SK-N-SH (cell line): Measurements from ENCODE around the gene RFX4. TPM values are rescaled to one million over a fixed set of nuclear protein-coding genes. Genes with fewer than 3 reads are reported as not detected.

Experiments used
- CTCF ChIA-PET: fragments of 300-600, 350-600 bp; formaldehyde crosslinking; extraction: SDS; loops from one replicate; lab custom pipeline; 2021; lab: Yijun Ruan, JAX
- POLR2A ChIA-PET: fragments of 350-600 bp; sonication (Branson Sonifier 250); formaldehyde crosslinking; extraction: SDS; loops from one replicate; lab custom pipeline; 2020; ENCODE audit warnings: antibody characterized with exemption, inconsistent platforms; lab: Yijun Ruan, JAX
- DNase-seq: peaks from one replicate; pipeline ENCODE4 v3.0.0; 2012
- H2AFZ ChIP-seq: fragments of 200-600 bp; sonication (generic); 2 replicates; pipeline ENCODE4 v1.8.1; 2016; ENCODE audit warnings: antibody characterized with exemption, mild to moderate bottlenecking, low read depth
- H3F3A ChIP-seq: fragments of 200-600 bp; sonication (generic); replicated peaks from 2 replicates; pipeline ENCODE3; 2016; ENCODE audit warnings: antibody characterized with exemption, mild to moderate bottlenecking; ENCODE audit not compliant: insufficient read depth
- H3K27ac ChIP-seq, 2 experiments: fragments of 200-500 bp in 1 of 2; fragments of 200-600 bp in 1 of 2; sonication (Bioruptor generic) in 1 of 2; sonication (generic), shearing (Covaris generic) in 1 of 2; 2 replicates each; pipeline versions ENCODE4 v1.5.1 to v1.6.1; 2014 to 2016; ENCODE audit warnings: low read depth in 2 of 2, inconsistent platforms in 1 of 2, low read length in 1 of 2, mild to moderate bottlenecking in 1 of 2, mixed read lengths in 1 of 2
- H3K27me3 ChIP-seq: fragments of 200-600 bp; sonication (generic), shearing (Covaris generic); 2 replicates; pipeline ENCODE4 v1.6.1; 2016; ENCODE audit warnings: mixed run types; ENCODE audit not compliant: insufficient read depth
- H3K36me3 ChIP-seq, 2 experiments: fragments of 200-500 bp in 1 of 2; fragments of 200-600 bp in 1 of 2; sonication (Bioruptor generic) in 1 of 2; sonication (generic) in 1 of 2; replicated peaks in 1 of 2; 2 replicates each; pipeline versions ENCODE3 to v1.5.1; 2014 to 2016; ENCODE audit warnings: low read length in 1 of 2, mild to moderate bottlenecking in 1 of 2; ENCODE audit not compliant: insufficient read depth in 2 of 2, control insufficient read depth in 1 of 2
- H3K4me1 ChIP-seq, 2 experiments: fragments of 200-500 bp in 1 of 2; fragments of 200-600 bp in 1 of 2; sonication (Bioruptor generic) in 1 of 2; sonication (generic), shearing (Covaris generic) in 1 of 2; 2 replicates each; pipeline versions ENCODE4 v1.5.1 to v1.6.1; 2014 to 2016; ENCODE audit warnings: low read depth in 1 of 2, low read length in 1 of 2, mixed run types in 1 of 2; ENCODE audit not compliant: insufficient read depth in 2 of 2, control insufficient read depth in 1 of 2
- H3K4me2 ChIP-seq: fragments of 200-600 bp; sonication (generic), shearing (Covaris generic); 2 replicates; pipeline ENCODE4 v1.6.1; 2017; ENCODE audit warnings: mixed run types
- H3K4me3 ChIP-seq, 2 experiments: fragments of 200-500 bp in 1 of 2; fragments of 200-600 bp in 1 of 2; sonication (Bioruptor generic) in 1 of 2; sonication (generic), shearing (Covaris generic) in 1 of 2; 2 replicates each; pipeline versions ENCODE4 v1.5.1 to v1.8.1; 2014 to 2016; ENCODE audit warnings: low read depth in 2 of 2, inconsistent platforms in 1 of 2, low read length in 1 of 2, mild to moderate bottlenecking in 1 of 2, mixed read lengths in 1 of 2, moderate library complexity in 1 of 2
- H3K79me2 ChIP-seq: fragments of 200-600 bp; sonication (generic); 2 replicates; pipeline ENCODE4 v1.8.1; 2017; ENCODE audit warnings: mild to moderate bottlenecking; ENCODE audit not compliant: insufficient read depth
- H3K9ac ChIP-seq: fragments of 200-600 bp; sonication (generic); 2 replicates; pipeline ENCODE4 v1.6.1; 2017; ENCODE audit warnings: mixed run types
- H3K9me2 ChIP-seq: fragments of 200-600 bp; sonication (generic); 2 replicates; pipeline ENCODE4 v1.6.1; 2017; ENCODE audit warnings: mixed run types
- H3K9me3 ChIP-seq: fragments of 200-600 bp; sonication (generic); 2 replicates; pipeline ENCODE4 v1.6.1; 2017; ENCODE audit warnings: mixed run types, mild to moderate bottlenecking, moderate library complexity
- H4K20me1 ChIP-seq: fragments of 200-600 bp; sonication (generic); 2 replicates; pipeline ENCODE4 v1.6.1; 2017; ENCODE audit warnings: mild to moderate bottlenecking, mixed run types; ENCODE audit not compliant: insufficient read depth
- CHD2 ChIP-seq: fragments of 150-350 bp; IDR thresholded peaks from 2 replicates; pipeline ENCODE4 v1.6.1; 2018; ENCODE audit warnings: low read length; ENCODE audit not compliant: partially characterized antibody
- ELF1 ChIP-seq: IDR thresholded peaks from 2 replicates; pipeline ENCODE4 v1.4.0; 2012
- EP300 ChIP-seq, 2 experiments: IDR thresholded peaks; 2 replicates each; pipeline versions ENCODE4 v1.4.0 to v1.6.1; 2012; ENCODE audit warnings: borderline replicate concordance in 1 of 2, low read depth in 1 of 2, low read length in 1 of 2
- FOSL2 ChIP-seq: IDR thresholded peaks from 2 replicates; pipeline ENCODE4 v1.4.0; 2012; ENCODE audit warnings: low read depth, mild to moderate bottlenecking, moderate library complexity, borderline replicate concordance
- FOXJ3 ChIP-seq: sonication (generic); formaldehyde crosslinking; IDR thresholded peaks from 2 replicates; pipeline ENCODE4 v1.5.1; 2020; ENCODE audit warnings: mild to moderate bottlenecking, missing genetic modification reagents
- FOXM1 ChIP-seq: IDR thresholded peaks from 2 replicates; pipeline ENCODE4 v1.4.0; 2012; ENCODE audit warnings: low read depth, mild to moderate bottlenecking
- GATA2 ChIP-seq: sonication (generic); formaldehyde crosslinking; IDR thresholded peaks from 2 replicates; pipeline ENCODE4 v1.5.0; 2020; ENCODE audit warnings: mild to moderate bottlenecking, missing genetic modification reagents
- JUND ChIP-seq: IDR thresholded peaks from 2 replicates; pipeline ENCODE4 v1.4.0; 2012
- MEF2A ChIP-seq: IDR thresholded peaks from 2 replicates; pipeline ENCODE4 v1.4.0; 2012; ENCODE audit warnings: low read depth, borderline replicate concordance
- MXI1 ChIP-seq: IDR thresholded peaks from 2 replicates; pipeline ENCODE4 v1.6.1; 2012; ENCODE audit warnings: mild to moderate bottlenecking, low read depth, low read length, improper control_type of control experiment
- NFIC ChIP-seq: IDR thresholded peaks from 2 replicates; pipeline ENCODE4 v1.4.0; 2012; ENCODE audit warnings: borderline replicate concordance
- POLR2AphosphoS5 ChIP-seq: IDR thresholded peaks from 2 replicates; pipeline ENCODE4 v1.6.1; 2012; ENCODE audit warnings: low read depth, low read length
- RXRA ChIP-seq: IDR thresholded peaks from 2 replicates; pipeline ENCODE4 v1.4.0; 2012; ENCODE audit warnings: low read depth, mild to moderate bottlenecking, borderline replicate concordance
- SIN3A ChIP-seq: IDR thresholded peaks from 2 replicates; pipeline ENCODE4 v1.6.1; 2012; ENCODE audit warnings: low read depth, mild to moderate bottlenecking, low read length, moderate library complexity, borderline replicate concordance
- TAF1 ChIP-seq: IDR thresholded peaks from 2 replicates; pipeline ENCODE4 v1.6.1; 2012; ENCODE audit warnings: low read depth, mild to moderate bottlenecking, low read length, moderate library complexity, borderline replicate concordance
- TEAD4 ChIP-seq: IDR thresholded peaks from 2 replicates; pipeline ENCODE4 v1.4.0; 2012; ENCODE audit warnings: mild to moderate bottlenecking, borderline replicate concordance; ENCODE audit not compliant: insufficient read depth
- WGBS: methylation state at CpG from one replicate; pipeline ENCODE4 v1.1.6; 2017; ENCODE audit warnings: low lambda C conversion rate; 5-methylcytosine and 5-hydroxymethylcytosine counted together
- polyA plus RNA-seq, 3 experiments: library from polyadenylated mRNA; depleted of rRNA; stranded (reverse); fragments of >200 nt; gene quantifications; 2 replicates each; pipeline ENCODE4 v1.2.3, GENCODE V29; 2012
- TF ChIP-seq, protein P1 (sequence below): fragments of 200-600 bp; sonication (generic); IDR thresholded peaks from 2 replicates; pipeline ENCODE4 v1.6.1; 2017; ENCODE audit warnings: antibody characterized with exemption, mild to moderate bottlenecking, moderate library complexity
- TF ChIP-seq, protein P2 (sequence below): IDR thresholded peaks from 2 replicates; pipeline ENCODE4; 2012

RFX4 gene
- polyA plus RNA-seq, 1 of the 3 experiments (the other 2 are of a cell fraction) = not detected

GRCh38 chr12:106598003-106598402 lies 15.2 kb downstream of the RFX4 start:
- 35% methylated on average over 5 of the region's 5 CpGs for whole genome bisulfite sequencing
- H3K9me2 ChIP-seq = no peaks in the 10 kb centered on the region
- no peaks in the 10 kb centered on the region for H3K36me3 ChIP-seq
- TF ChIP-seq FOSL2 = peak; percentile 6; the same call in 1 of the 2 replicates
- TF ChIP-seq FOXJ3 (CRISPR knock-in tag) = no peak
- no peaks in the 10 kb centered on the region; the same call in none of the 2 replicates for H3K27me3 ChIP-seq
- H3K4me1 ChIP-seq = no peaks in the 10 kb centered on the region
- ChIA-PET POLR2A (no interaction called here), CTCF (no interaction called here)
- H3K9me3 ChIP-seq = no peaks in the 10 kb centered on the region
- no peak overlapping the region for H3K9ac ChIP-seq
- no peaks in the 10 kb centered on the region for H3K79me2 ChIP-seq
- no peak for DNase-seq
- H3K27ac ChIP-seq = no peak overlapping the region
- H3F3A ChIP-seq = no peaks in the 10 kb centered on the region
- no peak overlapping the region for H3K4me2 ChIP-seq
- H4K20me1 ChIP-seq = no peaks in the 10 kb centered on the region
- H2AFZ ChIP-seq = no peak overlapping the region
- no peak overlapping the region for H3K4me3 ChIP-seq

DNA sequence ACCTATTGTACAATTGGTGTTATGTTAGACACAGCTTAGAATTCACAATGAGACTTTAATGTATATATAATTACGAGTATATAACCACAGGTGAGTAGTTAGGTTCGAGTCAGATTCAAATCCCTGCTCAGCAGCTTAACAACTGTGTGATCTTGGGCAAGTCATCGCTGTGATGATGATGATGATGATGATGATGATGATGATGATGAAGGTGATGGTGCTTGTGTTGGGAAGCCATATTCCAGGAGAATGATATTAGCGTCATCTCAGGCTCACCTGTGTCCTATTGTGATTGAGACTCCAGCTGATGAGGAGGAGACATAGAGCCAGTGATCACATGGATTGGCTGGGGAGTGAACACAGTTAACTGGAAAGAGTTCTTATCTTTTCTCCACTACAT lies 16.5 kb downstream of the RFX4 start:
- Histone ChIP-seq H3K4me1 (no peaks in the 10 kb centered on the region), H3K79me2 (no peaks in the 10 kb centered on the region), H3K9me3 (no peaks in the 10 kb centered on the region), H3K9ac (no peak overlapping the region), H2AFZ (no peak overlapping the region), H3K9me2 (no peaks in the 10 kb centered on the region), H3K4me3 (no peak overlapping the region), H3K27ac (no peak overlapping the region), H3K4me2 (no peak overlapping the region), H3F3A (no peaks in the 10 kb centered on the region), H3K36me3 (no peaks in the 10 kb centered on the region), H3K27me3 (no peaks in the 10 kb centered on the region; the same call in 1 of the 2 replicates), H4K20me1 (no peaks in the 10 kb centered on the region)
- TF ChIP-seq MEF2A = no peak
- TF ChIP-seq NFIC = no peak
- no peak for TF ChIP-seq TAF1
- no peak for TF ChIP-seq POLR2AphosphoS5
- no peak for TF ChIP-seq RXRA
- no peak for TF ChIP-seq GATA2 (CRISPR knock-in tag)
- no peak for TF ChIP-seq SIN3A
- TF ChIP-seq, protein P1, sequence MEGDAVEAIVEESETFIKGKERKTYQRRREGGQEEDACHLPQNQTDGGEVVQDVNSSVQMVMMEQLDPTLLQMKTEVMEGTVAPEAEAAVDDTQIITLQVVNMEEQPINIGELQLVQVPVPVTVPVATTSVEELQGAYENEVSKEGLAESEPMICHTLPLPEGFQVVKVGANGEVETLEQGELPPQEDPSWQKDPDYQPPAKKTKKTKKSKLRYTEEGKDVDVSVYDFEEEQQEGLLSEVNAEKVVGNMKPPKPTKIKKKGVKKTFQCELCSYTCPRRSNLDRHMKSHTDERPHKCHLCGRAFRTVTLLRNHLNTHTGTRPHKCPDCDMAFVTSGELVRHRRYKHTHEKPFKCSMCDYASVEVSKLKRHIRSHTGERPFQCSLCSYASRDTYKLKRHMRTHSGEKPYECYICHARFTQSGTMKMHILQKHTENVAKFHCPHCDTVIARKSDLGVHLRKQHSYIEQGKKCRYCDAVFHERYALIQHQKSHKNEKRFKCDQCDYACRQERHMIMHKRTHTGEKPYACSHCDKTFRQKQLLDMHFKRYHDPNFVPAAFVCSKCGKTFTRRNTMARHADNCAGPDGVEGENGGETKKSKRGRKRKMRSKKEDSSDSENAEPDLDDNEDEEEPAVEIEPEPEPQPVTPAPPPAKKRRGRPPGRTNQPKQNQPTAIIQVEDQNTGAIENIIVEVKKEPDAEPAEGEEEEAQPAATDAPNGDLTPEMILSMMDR = no peak
- DNase-seq = no peak
- POLR2A ChIA-PET = no interaction called here
- 48% methylated on average over 4 of the region's 4 CpGs for WGBS
- CTCF ChIA-PET = no interaction called here

- H3K79me2 ChIP-seq = no peaks in the 10 kb centered on the region
- H3K4me3 ChIP-seq = no peak overlapping the region
- no peaks in the 10 kb centered on the region for H4K20me1 ChIP-seq
- ChIA-PET CTCF (interaction anchor here (0.6 kb wide), 1 partner anchor 398 kb away, joined by 4 read pairs; no protein-coding TSS in a partner anchor), POLR2A (no interaction called here)
- no peaks in the 10 kb centered on the region for H3F3A ChIP-seq
- H3K4me2 ChIP-seq = no peak overlapping the region
- H3K9ac ChIP-seq = no peak overlapping the region
- H3K27me3 ChIP-seq = no peaks in the 10 kb centered on the region; the same call in 1 of the 2 replicates
- WGBS = 57% methylated on average over 5 of the region's 5 CpGs
- no peaks in the 10 kb centered on the region for H3K36me3 ChIP-seq
- H3K4me1 ChIP-seq = no peaks in the 10 kb centered on the region
- H2AFZ ChIP-seq = no peak overlapping the region
- H3K27ac ChIP-seq = no peak overlapping the region
- no peaks in the 10 kb centered on the region for H3K9me2 ChIP-seq
- DNase-seq = no peak
- TF ChIP-seq GATA2 (CRISPR knock-in tag) (no peak), MXI1 (no peak), JUND (no peak), FOXM1 (no peak), CHD2 (no peak), MEF2A (no peak), TEAD4 (no peak), RXRA (no peak), EP300 (IDR thresholded peaks at IDR 0.05; ENCODE audit: borderline replicate concordance in 1 of 2, low read depth in 1 of 2, low read length in 1 of 2) (no peak), ELF1 (no peak), FOXJ3 (CRISPR knock-in tag) (no peak), NFIC (no peak)
- TF ChIP-seq, protein P2, sequence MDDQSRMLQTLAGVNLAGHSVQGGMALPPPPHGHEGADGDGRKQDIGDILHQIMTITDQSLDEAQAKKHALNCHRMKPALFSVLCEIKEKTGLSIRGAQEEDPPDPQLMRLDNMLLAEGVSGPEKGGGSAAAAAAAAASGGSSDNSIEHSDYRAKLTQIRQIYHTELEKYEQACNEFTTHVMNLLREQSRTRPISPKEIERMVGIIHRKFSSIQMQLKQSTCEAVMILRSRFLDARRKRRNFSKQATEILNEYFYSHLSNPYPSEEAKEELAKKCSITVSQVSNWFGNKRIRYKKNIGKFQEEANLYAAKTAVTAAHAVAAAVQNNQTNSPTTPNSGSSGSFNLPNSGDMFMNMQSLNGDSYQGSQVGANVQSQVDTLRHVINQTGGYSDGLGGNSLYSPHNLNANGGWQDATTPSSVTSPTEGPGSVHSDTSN = no peak
- no peaks in the 10 kb centered on the region for H3K9me3 ChIP-seq
Observed at GRCh38 chr12:106600503-106600902, 17.7 kb downstream of the RFX4 start.
